Prostate gland (tissue), 2 donors: ENCODE data around the gene LVRN. TPM values are rescaled to one million over a fixed set of nuclear protein-coding genes. Genes with fewer than 3 reads are reported as not detected.

Source experiments
- DNase-seq: peaks from one replicate; pipeline ENCODE4 v3.0.0-alpha.2; 2019; ENCODE audit warnings: low spot score
- H3K27ac ChIP-seq, 2 donors: fragments of 200-600 bp; sonication (generic); 2 replicates each; pipeline ENCODE4 v1.5.1; 2017 to 2019
- H3K27me3 ChIP-seq: fragments of 200-600 bp; sonication (generic); replicated peaks from 2 replicates; pipeline ENCODE4 v1.5.1; 2019; ENCODE audit not compliant: insufficient read depth
- H3K36me3 ChIP-seq, 2 donors: fragments of 200-600 bp; sonication (generic); 1 replicate in 1 of 2; 2 replicates in 1 of 2; pipeline versions ENCODE4 v1.5.1 to v1.8.1; 2017 to 2019
- H3K4me1 ChIP-seq: fragments of 200-600 bp; sonication (generic); replicated peaks from 2 replicates; pipeline ENCODE4 v1.5.1; 2019
- H3K4me3 ChIP-seq, 2 donors: fragments of 200-600 bp; sonication (generic); 2 replicates each; pipeline ENCODE4 v1.5.1; 2017 to 2019
- H3K9me3 ChIP-seq: fragments of 200-600 bp; sonication (generic); 2 replicates; pipeline ENCODE4 v1.5.1; 2017
- POLR2A ChIP-seq: fragments of 450-650 bp; IDR thresholded peaks from one replicate; pipeline ENCODE4 v1.6.1; 2016; ENCODE audit warnings: antibody characterized with exemption, mild to moderate bottlenecking
- POLR2AphosphoS5 ChIP-seq: sonication (generic); formaldehyde crosslinking; IDR thresholded peaks from one replicate; pipeline ENCODE4 v1.6.1; 2017; ENCODE audit warnings: antibody characterized with exemption
- WGBS: methylation state at CpG from one replicate; pipeline ENCODE4 v1.1.5; 2018; 5-methylcytosine and 5-hydroxymethylcytosine counted together
- intact Hi-C: fragments of 100-400 bp; cut with DNase I; formaldehyde crosslinking; loops from one replicate; pipeline ENCODE4 v1.14.2; 2022
- total RNA-seq, 2 donors: library from RNA; depleted of rRNA; stranded (reverse); fragments of >200 nt; gene quantifications; one replicate each; pipeline ENCODE4 v1.1.0, GENCODE V29; 2016
- TF ChIP-seq, protein P1 (sequence below), 4 experiments: fragments of 200-600 bp in 2 of 4; fragments of 450-650 bp in 2 of 4; sonication (generic) in 2 of 4; IDR thresholded peaks; 1 replicate in 3 of 4; 2 replicates in 1 of 4; pipeline ENCODE4 v1.5.1; 2016 to 2019; ENCODE audit warnings: antibody characterized with exemption in 4 of 4, mild to moderate bottlenecking in 2 of 4, moderate library complexity in 2 of 4

Gene LVRN
- total RNA-seq, 2 donors from 2014 or later = not detected

DNA sequence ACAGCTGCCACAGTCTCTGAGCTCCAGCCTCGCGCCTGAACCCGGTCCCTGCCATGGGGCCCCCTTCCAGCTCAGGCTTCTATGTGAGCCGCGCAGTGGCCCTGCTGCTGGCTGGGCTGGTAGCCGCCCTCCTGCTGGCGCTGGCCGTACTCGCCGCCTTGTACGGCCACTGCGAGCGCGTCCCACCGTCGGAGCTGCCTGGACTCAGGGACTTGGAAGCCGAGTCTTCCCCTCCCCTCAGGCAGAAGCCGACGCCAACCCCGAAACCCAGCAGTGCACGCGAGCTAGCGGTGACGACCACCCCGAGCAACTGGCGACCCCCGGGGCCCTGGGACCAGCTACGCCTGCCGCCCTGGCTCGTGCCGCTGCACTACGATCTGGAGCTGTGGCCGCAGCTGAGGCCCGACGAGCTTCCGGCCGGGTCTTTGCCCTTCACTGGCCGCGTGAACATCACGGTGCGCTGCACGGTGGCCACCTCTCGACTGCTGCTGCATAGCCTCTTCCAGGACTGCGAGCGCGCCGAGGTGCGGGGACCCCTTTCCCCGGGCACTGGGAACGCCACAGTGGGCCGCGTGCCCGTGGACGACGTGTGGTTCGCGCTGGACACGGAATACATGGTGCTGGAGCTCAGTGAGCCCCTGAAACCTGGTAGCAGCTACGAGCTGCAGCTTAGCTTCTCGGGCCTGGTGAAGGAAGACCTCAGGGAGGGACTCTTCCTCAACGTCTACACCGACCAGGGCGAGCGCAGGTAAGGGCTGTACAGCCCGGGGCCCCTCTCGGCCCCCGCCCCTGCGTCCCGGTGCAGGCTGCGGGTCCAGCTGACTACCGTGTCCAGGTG, 509 bp downstream of the LVRN start:
- intact Hi-C loops = no loop called here
- Histone ChIP-seq H3K4me1 (no peaks in the 10 kb centered on the region), H3K27me3 (peaks cover 16% of the 10 kb centered on the region), H3K9me3 (no peaks in the 10 kb centered on the region), H3K4me3 (peak overlapping the region in 1 of 2 donors; percentile 12), H3K27ac (no peak overlapping the region), H3K36me3 (no peaks in the 10 kb centered on the region)
- no peak for TF ChIP-seq POLR2AphosphoS5
- no peak for TF ChIP-seq POLR2A
- TF ChIP-seq, protein P1, sequence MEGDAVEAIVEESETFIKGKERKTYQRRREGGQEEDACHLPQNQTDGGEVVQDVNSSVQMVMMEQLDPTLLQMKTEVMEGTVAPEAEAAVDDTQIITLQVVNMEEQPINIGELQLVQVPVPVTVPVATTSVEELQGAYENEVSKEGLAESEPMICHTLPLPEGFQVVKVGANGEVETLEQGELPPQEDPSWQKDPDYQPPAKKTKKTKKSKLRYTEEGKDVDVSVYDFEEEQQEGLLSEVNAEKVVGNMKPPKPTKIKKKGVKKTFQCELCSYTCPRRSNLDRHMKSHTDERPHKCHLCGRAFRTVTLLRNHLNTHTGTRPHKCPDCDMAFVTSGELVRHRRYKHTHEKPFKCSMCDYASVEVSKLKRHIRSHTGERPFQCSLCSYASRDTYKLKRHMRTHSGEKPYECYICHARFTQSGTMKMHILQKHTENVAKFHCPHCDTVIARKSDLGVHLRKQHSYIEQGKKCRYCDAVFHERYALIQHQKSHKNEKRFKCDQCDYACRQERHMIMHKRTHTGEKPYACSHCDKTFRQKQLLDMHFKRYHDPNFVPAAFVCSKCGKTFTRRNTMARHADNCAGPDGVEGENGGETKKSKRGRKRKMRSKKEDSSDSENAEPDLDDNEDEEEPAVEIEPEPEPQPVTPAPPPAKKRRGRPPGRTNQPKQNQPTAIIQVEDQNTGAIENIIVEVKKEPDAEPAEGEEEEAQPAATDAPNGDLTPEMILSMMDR (IDR thresholded peaks at IDR 0.05) = no peak
- 5% methylated on average over 40 of the region's 71 CpGs for WGBS
- no peak for DNase-seq

DNA sequence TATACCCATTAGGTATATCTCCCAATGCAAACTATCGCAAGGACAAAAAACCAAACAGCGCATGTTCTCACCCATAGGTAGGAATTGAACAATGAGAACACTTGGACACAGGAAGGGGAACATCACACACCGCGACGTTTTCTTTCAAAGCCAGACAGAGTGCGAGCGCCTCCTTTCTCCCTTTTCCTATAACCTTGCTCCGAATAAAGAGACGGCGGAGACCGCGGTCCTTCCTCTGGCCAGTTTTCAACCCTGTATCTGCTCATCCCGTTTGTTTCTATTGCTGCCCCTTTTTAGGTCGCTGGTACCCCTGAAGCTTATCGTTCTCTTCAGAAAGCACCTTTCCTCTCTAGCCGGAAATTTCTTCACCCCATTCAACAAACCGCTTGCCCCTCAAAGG, 1.3 kb downstream of the LVRN start:
- WGBS = 34% methylated on average over 17 of the region's 17 CpGs
- Histone ChIP-seq H3K27ac (no peak overlapping the region), H3K9me3 (no peaks in the 10 kb centered on the region), H3K4me3 (no peak overlapping the region), H3K36me3 (no peaks in the 10 kb centered on the region), H3K27me3 (peaks cover 16% of the 10 kb centered on the region), H3K4me1 (no peaks in the 10 kb centered on the region)
- DNase-seq = no peak
- intact Hi-C loops = no loop called here
- TF ChIP-seq POLR2A = no peak

DNA sequence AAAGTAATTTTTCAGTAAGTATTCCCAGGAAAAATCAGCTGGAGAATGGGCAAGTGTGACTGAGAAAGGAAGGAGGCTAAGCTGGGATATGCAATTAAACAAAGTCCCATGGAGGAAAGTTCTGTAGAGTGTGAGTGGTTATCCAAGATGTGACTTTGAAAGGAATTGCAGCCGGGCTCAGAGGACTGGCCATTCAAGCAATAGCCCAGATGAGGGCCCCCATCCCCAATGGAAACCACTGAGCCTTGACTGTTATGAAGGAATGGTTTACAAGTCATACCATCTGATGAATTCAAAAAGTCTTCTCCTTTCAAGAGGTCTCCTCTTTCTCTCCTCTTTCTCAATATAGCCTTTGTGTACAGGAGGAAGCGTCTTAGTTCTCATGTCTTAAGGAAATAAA, 6.5 kb downstream of the LVRN start:
- H3K27me3 ChIP-seq = no peaks in the 10 kb centered on the region
- DNase-seq = no peak
- H3K9me3 ChIP-seq = no peaks in the 10 kb centered on the region
- H3K36me3 ChIP-seq = no peaks in the 10 kb centered on the region
- no peak overlapping the region for H3K4me3 ChIP-seq
- TF ChIP-seq POLR2A (no peak), POLR2AphosphoS5 (no peak)
- TF ChIP-seq, protein P1 (IDR thresholded peaks at IDR 0.05) = no peak
- WGBS = 76% methylated on average over 2 of the region's 2 CpGs
- H3K4me1 ChIP-seq = no peaks in the 10 kb centered on the region
- intact Hi-C loops = no loop called here
- no peak overlapping the region for H3K27ac ChIP-seq

DNA sequence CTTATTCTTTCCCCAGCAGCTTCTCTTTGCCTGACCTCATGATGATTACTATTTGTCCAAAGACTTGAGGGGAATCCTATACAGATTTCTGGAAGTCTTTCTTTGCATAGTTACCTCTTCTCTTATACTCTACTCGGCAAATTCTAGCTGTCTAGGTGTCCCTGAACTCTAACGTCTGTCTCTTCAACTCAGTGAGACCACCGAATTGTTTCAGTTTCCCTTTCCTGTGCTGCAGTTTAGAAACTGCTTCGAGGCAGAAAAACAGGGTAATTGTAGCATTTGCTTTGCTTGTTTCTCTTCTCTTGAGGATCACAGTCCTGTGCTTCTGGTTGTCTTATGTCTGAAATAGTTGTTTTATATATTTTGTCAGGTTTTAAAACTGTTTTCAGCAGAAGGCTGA, 14.8 kb downstream of the LVRN start:
- 69% methylated on average over 4 of the region's 4 CpGs for WGBS
- Histone ChIP-seq H3K4me1 (no peaks in the 10 kb centered on the region), H3K9me3 (no peaks in the 10 kb centered on the region), H3K36me3 (no peaks in the 10 kb centered on the region), H3K4me3 (no peak overlapping the region), H3K27me3 (no peaks in the 10 kb centered on the region), H3K27ac (no peak overlapping the region)
- TF ChIP-seq POLR2A = no peak
- TF ChIP-seq, protein P1 (IDR thresholded peaks at IDR 0.05) = no peak
- no peak for TF ChIP-seq POLR2AphosphoS5
- intact Hi-C loops = no loop called here
- DNase-seq = no peak

DNA sequence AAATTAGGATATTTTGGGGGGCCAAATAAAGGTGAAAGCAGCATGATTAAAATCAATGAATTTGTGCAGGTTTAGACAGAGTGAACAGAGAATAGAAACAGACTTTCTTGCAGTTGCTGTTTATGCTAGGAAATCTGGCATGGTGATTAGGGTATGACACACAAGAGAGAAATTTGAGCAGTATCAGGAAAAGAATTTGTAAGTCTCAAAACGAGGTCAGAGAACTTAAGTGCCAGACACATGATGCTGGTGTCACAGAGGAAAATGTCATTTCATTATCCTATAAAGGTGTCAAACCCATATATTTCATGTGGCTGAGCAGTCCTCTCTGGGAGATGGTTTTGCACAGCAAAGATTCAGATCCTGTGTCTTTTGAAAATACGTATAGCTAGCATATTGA, 15.7 kb downstream of the LVRN start:
- intact Hi-C loops = no loop called here
- whole genome bisulfite sequencing = 22% methylated on average over 2 of the region's 2 CpGs

More for the DNA sequence above, 15.7 kb downstream of the LVRN start:
- H3K36me3 ChIP-seq = no peaks in the 10 kb centered on the region
- TF ChIP-seq, protein P1 (IDR thresholded peaks at IDR 0.05) = no peak
- TF ChIP-seq POLR2A (no peak), POLR2AphosphoS5 (no peak)
- H3K9me3 ChIP-seq = no peaks in the 10 kb centered on the region
- no peaks in the 10 kb centered on the region for H3K4me1 ChIP-seq
- H3K4me3 ChIP-seq = no peak overlapping the region
- no peak overlapping the region for H3K27ac ChIP-seq
- DNase-seq = no peak
- no peaks in the 10 kb centered on the region for H3K27me3 ChIP-seq
